GM18505 (cell line): ENCODE data around the gene ATP10D.

Experiments
- ATAC-seq: cut with Tn5 transposase; IDR thresholded peaks from one replicate; pipeline ENCODE4 v1.9.1; 2021; ENCODE audit not compliant: unreplicated experiment
- POLR2A ChIP-seq: IDR thresholded peaks from 4 replicates; pipeline ENCODE4 v1.6.1; 2011; ENCODE audit warnings: borderline replicate concordance; ENCODE audit not compliant: insufficient read depth, insufficient read length; ENCODE audit errors: extremely low read depth

ATP10D gene

DNA sequence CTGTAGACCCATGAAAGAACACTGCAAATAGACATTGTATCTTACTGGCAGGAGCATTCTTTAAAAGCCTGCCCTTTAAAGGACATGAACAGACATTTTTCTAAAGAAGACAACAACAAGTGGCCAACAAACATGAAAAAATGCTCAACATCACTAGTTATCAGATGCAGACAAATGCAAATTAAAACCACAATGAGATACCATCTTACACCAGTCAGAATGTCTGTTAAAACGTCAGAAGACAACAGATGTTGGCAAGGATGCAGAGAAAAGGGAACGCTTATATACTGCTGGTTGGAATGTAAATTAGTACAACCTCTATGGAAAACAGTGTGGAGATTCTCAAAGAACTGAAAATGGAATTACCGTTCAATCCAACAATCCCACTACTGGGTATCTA lies 77.2 kb downstream of the ATP10D start:
- TF ChIP-seq POLR2A, result no peak
- ATAC-seq, result no peak

DNA sequence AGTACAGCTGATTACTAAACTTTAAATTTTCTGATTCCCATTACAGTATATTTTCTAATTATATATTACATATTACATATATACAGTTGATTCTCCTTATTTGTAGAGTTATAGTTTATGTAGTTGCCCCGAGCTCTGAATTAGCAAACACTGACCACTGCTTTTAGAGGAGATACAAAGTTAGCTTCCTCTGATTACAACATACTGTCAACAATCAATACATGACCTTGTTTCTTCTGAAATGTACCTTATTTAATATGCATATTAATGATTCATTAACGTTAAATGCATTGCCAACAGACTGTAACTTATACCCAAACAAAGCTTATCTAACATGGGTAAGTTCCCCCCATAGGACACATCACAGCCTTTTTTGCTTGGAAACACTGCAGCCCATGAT lies 81.5 kb downstream of the ATP10D start:
- no peak for ATAC-seq
- TF ChIP-seq POLR2A, result no peak

DNA sequence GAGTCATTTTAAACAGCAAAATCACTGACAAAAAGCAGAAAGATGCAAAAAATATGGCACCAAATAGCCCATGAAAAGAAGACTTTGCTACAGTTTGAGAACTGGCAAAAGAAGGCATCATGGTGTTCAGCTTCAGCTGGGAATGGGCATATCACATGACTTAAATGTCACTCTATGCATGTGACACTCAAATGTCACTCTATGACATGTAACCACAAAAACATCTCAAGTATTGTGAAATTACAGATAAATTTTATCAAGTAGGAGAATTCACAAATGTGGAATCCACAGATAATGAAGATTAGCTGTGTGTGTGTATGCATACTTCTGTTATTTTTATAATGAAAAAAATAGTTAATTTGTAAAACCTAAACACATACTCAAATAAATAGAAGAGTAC lies 81.9 kb downstream of the ATP10D start:
- ATAC-seq, result no peak
- no peak for TF ChIP-seq POLR2A

DNA sequence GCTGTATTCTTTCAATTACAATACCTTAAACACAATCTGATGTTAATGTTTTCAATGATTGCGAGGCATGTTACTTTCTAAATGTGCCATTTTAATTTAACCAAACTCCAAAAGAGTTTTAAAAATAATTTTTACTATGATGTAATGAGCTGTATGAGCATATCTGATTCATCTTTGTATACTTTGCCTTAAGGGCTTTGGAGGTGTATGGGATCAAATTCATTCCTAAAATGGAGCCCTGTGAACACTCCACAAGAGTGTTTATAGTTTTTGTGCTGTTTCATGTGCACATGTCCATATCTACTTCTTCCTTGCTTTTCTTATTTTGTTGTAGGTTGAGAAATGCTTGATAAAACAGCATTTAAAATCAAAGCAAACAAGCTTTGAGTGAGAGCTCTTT lies 82.4 kb downstream of the ATP10D start:
- ATAC-seq, result no peak
- TF ChIP-seq POLR2A, result no peak

DNA sequence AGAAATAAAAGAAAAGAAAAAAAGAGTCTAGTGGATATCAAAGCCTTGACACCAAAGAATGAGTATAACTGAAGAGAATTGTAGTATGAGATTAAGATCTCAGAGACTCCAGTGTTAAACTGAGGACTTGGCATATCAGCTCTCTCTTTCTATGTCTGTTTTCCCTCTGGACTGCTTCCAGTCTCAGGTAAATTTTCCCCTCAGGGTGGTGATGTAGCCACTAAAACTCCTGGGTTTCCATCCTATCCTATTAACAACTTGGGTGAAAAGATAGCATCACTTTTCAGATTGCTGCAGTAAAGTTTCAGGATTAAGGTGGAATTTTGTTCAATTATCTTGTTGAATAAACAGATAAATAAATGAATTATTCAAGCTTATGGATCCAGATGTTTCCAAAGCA lies 85.7 kb downstream of the ATP10D start:
- no peak for ATAC-seq
- no peak for TF ChIP-seq POLR2A

DNA sequence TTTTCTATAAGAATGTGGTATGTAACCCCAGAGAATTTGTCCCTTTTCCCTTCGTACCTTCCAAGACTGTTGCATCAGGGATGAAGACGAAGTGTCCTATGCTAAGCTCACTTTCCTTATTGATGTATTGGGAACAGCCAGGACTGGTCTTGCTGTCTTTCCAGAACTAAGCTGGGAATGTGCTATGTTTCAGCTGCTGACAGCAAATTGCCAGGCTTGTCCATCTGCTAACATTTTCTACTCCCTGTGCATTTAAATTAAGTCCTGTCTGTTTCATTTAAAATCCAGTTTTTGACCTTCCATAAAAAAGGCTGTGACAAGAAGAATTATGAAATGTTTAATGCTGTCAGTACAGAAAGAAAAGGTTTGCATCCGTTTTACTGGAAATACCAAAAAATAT lies 87.9 kb downstream of the ATP10D start:
- ATAC-seq, result no peak
- no peak for TF ChIP-seq POLR2A

DNA sequence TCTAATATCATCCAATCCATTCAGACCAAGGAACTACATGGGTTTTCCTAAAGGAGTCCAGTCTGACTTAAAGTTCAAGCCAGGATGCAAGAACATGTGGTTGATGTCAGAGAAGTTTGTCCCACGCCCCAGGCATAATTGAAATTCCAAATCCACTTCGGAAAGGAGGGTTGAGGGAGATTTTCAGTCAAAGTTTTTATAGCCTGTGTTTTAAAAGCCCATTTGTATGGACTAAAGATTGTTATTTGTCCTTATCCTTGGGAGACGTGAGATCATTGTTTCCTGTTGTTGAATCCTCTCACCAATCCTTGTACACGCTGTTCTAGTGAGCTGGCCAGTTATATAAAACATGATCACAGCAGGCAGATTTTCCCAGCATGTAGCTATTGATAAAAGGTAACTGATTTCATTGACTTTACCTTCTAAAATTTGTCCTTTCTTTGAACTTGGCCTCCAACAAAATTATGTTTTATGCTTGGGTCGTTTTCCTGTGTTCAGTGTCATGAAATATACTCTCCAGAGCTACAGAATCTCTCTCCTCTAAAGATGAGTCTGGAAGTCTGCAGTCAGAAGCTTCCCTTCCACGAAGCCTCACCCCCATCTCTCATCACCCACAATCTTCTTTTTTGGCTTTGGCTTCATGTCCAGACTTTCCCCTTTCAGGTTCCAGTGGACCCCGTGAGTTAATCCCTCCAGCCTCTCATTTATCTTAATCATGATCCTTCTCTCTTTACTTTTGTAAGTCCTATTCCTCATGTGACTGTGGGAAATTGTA lies 92.9 kb downstream of the ATP10D start:
- no peak for TF ChIP-seq POLR2A
- ATAC-seq, result no peak

DNA sequence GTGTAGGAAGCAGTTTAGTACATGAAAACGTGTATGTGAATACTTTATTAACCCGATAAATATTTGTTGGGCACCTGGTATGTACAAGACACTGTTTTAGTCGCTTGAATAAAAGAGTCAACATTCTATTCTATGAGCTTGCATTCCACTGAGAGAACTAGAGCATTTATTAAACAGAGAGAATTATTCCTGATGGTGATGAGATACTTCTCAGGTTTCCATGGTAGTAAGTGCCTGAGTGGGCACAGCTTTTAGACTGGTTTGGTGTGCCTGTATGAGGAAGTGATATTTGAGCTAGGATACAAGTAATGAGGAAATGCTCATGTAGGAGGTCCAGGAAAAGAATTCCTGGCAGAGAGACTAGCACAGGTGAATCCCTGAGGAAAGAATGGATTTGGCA lies 94.2 kb downstream of the ATP10D start:
- ATAC-seq, result no peak
- TF ChIP-seq POLR2A, result no peak

DNA sequence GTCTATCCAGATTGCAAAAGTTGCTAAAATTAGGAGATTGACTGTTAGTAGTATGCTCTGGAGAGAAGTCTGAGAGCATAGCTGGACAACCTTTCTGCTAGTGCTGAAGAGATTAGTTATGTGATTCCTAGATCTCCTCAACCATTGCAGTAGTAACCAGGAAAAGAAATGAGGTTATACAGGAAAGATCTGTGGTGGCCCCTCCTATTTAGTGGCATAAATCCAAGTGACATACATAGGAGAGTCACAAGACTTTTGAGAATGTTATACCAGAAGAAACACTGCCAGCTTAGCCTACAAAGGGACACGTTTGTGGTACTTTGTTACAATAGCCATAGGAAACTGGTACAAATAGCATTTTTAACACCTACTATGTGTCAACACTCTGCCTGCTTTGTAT lies 105.2 kb downstream of the ATP10D start:
- no peak for ATAC-seq

DNA sequence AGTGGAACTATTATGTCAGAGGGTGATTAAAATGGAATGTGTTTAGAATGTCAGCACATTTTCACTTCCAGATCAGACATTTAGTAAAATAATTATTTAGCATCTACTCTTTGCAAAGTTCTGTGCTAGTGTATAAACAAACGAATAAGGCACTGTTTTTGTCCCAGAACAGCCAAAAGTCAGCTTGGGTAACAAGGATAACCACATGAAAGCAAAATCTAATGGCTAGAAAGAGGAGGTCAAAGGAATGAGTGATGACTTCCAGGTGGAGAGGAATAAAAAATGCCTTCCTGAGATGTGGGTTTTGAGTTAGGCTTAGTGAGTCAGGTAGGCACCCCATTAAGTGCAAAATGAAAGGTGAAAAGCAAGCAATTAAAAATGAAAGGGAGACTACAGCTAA lies 112.6 kb downstream of the ATP10D start:
- no peak for TF ChIP-seq POLR2A
- no peak for ATAC-seq

More for the DNA sequence above, 105.2 kb downstream of the ATP10D start:
- no peak for TF ChIP-seq POLR2A

DNA sequence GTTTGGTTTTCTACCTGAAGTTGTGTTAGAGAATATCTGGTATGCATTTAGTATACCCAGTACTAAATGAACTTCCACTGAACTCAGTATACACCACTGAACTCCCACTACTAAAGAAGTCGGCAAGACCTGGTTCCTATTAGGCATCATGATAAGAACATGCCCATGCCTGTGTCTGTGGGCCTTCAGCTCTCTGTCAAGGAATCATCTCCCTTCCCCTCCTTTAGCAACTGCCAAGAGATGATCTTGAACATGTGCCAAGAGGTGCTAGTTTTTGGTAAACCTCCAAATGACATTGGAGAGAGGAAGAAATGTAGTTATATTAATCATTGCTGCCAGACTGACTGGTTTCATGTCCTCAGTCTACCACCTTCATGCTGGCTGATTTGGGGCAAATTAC lies 113.2 kb downstream of the ATP10D start:
- no peak for TF ChIP-seq POLR2A
- ATAC-seq, result no peak

DNA sequence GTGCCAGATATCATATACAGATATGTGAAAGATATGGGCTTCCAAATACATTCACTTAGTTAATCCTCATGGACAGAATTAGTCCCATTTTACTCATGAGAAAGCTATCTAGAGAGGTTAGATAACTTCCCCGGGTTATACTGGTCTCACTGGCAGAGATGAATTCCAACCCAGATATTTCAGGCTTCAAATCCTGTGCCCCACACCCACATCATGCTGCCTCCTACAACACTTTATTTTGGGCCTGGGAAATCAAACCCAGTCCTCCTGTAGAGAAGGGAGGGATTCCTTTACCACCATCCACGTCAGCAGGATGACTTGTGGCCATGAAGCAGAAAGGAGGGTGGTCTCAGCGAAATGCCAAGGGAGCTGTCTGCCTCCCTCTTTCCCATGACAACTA lies 113.8 kb downstream of the ATP10D start:
- TF ChIP-seq POLR2A, result no peak
- ATAC-seq, result no peak

DNA sequence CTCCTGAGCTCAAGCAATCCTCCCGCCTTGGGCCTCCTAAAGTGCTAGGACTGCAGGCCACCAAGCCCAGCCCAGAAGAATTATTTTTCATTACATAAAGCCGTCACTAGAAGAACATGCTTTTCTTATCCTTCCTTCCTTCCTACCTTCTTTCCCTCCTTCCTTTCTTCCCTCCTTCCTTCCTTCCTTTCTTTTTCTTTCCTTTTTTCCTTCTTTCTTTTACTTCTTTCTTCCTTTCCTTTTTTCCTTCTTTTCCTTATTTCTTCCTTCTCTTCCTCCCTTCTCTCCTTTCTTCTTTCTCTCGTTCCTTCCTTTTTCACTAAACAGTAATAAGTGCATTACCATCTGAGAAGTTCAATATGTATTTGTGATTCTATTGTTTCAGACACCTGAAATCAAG lies 121.4 kb downstream of the ATP10D start:
- no peak for ATAC-seq
- TF ChIP-seq POLR2A, result no peak

DNA sequence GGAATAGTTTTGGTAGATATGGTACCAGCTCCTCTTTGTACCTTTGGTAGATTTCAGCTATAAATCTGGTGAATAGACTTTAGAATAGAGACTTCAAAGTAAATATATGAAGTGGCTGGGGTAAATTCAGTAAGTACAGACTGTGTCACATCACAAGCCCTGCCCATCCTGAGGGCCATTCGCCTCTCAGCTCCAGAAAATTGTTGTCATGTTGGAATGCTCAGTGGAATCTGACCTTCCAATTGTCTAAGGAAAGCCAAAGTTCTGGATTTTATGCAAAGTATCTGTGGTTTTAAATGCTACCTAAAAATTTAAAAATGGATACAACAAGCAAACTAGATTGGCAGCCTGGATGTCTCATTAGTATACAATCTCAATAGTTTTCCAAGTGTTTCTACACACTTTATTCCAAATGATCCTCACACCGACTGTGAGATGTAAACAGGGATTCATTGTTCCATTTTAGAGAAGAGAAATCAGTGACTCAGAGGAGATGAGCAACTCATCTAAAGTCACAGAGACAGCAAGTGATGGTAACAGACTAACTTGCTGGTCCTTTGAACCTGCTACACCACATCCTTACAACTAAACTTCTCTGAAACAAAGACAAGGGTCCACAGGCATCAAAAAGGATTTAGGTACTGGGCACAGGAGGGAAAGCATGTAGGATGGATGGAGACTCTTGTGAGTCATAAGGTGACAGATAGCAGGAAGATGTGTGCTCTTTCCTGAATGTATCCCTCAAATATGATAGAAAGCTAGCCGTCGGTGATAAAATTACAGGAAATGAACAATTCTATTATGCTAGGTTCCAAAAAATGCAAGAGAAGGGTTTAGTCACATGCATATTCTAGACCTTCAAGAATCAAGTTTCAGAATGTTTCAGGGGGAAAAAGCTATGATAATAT lies 127.3 kb downstream of the ATP10D start:
- no peak for TF ChIP-seq POLR2A
- no peak for ATAC-seq
